Measurements from ENCODE around the gene FAM171A1. TPM values are rescaled to one million over a fixed set of nuclear protein-coding genes. Genes with fewer than 3 reads are reported as not detected.
"Not testable (repeated sequence)": the region's sequence is repeated elsewhere in the genome, so short reads cannot be mapped to it uniquely, and the experiment has no call there.

FAM171A1 gene
- total and polyA plus RNA-seq, 2 experiments from 2014 or later: 24.4 to 29.5 TPM

GRCh38 chr10:15395935-15396334, 24.8 kb upstream of the FAM171A1 start:
- no peaks in the 10 kb centered on the region for H3K9me2 ChIP-seq (replicated peaks; ENCODE audit: insufficient read depth)
- H3K9me3 ChIP-seq (ENCODE audit: low read depth): no peaks in the 10 kb centered on the region
- H3K4me2 ChIP-seq: no peak overlapping the region
- H3K4me1 ChIP-seq (ENCODE audit: insufficient read depth): no peaks in the 10 kb centered on the region
- H3K36me3 ChIP-seq (replicated peaks; ENCODE audit: insufficient read depth, low read depth): no peaks in the 10 kb centered on the region
- no peak overlapping the region for H2AFZ ChIP-seq
- WGBS (ENCODE audit: low lambda C conversion rate, missing lambda C conversion rate): 92% methylated on average over 3 of the region's 3 CpGs
- no peaks in the 10 kb centered on the region for H3K27me3 ChIP-seq
- H3K79me2 ChIP-seq: no peaks in the 10 kb centered on the region
- H3K27ac ChIP-seq: no peak overlapping the region
- H3K4me3 ChIP-seq: no peak overlapping the region
- DNase-seq (ENCODE audit: low spot score): no peak
- H4K20me1 ChIP-seq (ENCODE audit: insufficient read depth, poor library complexity, severe bottlenecking): no peaks in the 10 kb centered on the region
- TF ChIP-seq EZH2 (IDR thresholded peaks at IDR 0.05; ENCODE audit: borderline replicate concordance): no peak
- no peak for TF ChIP-seq EZH2phosphoT487 (IDR thresholded peaks at IDR 0.05; ENCODE audit: low read depth, severe bottlenecking, unreplicated experiment)
- no peak for TF ChIP-seq CTCF (IDR thresholded peaks at IDR 0.05; ENCODE audit: poor library complexity)

- no peaks in the 10 kb centered on the region for H3K9me3 ChIP-seq (ENCODE audit: low read depth)
- no peak for TF ChIP-seq EZH2phosphoT487 (IDR thresholded peaks at IDR 0.05; ENCODE audit: low read depth, severe bottlenecking, unreplicated experiment)
- TF ChIP-seq EZH2 (IDR thresholded peaks at IDR 0.05; ENCODE audit: borderline replicate concordance): no peak
- TF ChIP-seq CTCF (IDR thresholded peaks at IDR 0.05; ENCODE audit: poor library complexity): no peak
- H3K36me3 ChIP-seq (replicated peaks; ENCODE audit: insufficient read depth, low read depth): no peaks in the 10 kb centered on the region
- no peaks in the 10 kb centered on the region for H3K27me3 ChIP-seq
- no peaks in the 10 kb centered on the region for H3K9me2 ChIP-seq (replicated peaks; ENCODE audit: insufficient read depth)
- H3K4me1 ChIP-seq (ENCODE audit: insufficient read depth): no peaks in the 10 kb centered on the region
- no peak overlapping the region for H2AFZ ChIP-seq
- H4K20me1 ChIP-seq (ENCODE audit: insufficient read depth, poor library complexity, severe bottlenecking): no peaks in the 10 kb centered on the region
- DNase-seq (ENCODE audit: low spot score): no peak
- no peak overlapping the region for H3K4me2 ChIP-seq
- no peak overlapping the region for H3K4me3 ChIP-seq
- H3K79me2 ChIP-seq: no peaks in the 10 kb centered on the region
- 82% methylated on average over 4 of the region's 4 CpGs for WGBS (ENCODE audit: low lambda C conversion rate, missing lambda C conversion rate)
- no peak overlapping the region for H3K27ac ChIP-seq
Measured at GRCh38 chr10:15393139-15393825, 22.2 kb upstream of the FAM171A1 start.

- no peak overlapping the region for H2AFZ ChIP-seq
- no peaks in the 10 kb centered on the region for H3K36me3 ChIP-seq (replicated peaks; ENCODE audit: insufficient read depth, low read depth)
- H3K27me3 ChIP-seq: no peaks in the 10 kb centered on the region
- no peaks in the 10 kb centered on the region for H4K20me1 ChIP-seq (ENCODE audit: insufficient read depth, poor library complexity, severe bottlenecking)
- H3K79me2 ChIP-seq: no peaks in the 10 kb centered on the region
- no peaks in the 10 kb centered on the region for H3K9me2 ChIP-seq (replicated peaks; ENCODE audit: insufficient read depth)
- no peak for DNase-seq (ENCODE audit: low spot score)
- H3K9me3 ChIP-seq (ENCODE audit: low read depth): no peaks in the 10 kb centered on the region
- no peak for TF ChIP-seq CTCF (IDR thresholded peaks at IDR 0.05; ENCODE audit: poor library complexity)
- no peak for TF ChIP-seq EZH2 (IDR thresholded peaks at IDR 0.05; ENCODE audit: borderline replicate concordance)
- no peak for TF ChIP-seq EZH2phosphoT487 (IDR thresholded peaks at IDR 0.05; ENCODE audit: low read depth, severe bottlenecking, unreplicated experiment)
- H3K4me3 ChIP-seq: no peak overlapping the region
- no peak overlapping the region for H3K4me2 ChIP-seq
- no peak overlapping the region for H3K27ac ChIP-seq
- no peaks in the 10 kb centered on the region for H3K4me1 ChIP-seq (ENCODE audit: insufficient read depth)
- 90% methylated on average over 5 of the region's 5 CpGs for WGBS (ENCODE audit: low lambda C conversion rate, missing lambda C conversion rate)
Measured at GRCh38 chr10:15391491-15391890, 20.4 kb upstream of the FAM171A1 start.

GRCh38 chr10:15388172-15388571, 17.1 kb upstream of the FAM171A1 start:
- not testable (repeated sequence) for DNase-seq (ENCODE audit: low spot score)

More at GRCh38 chr10:15388172-15388571, 17.1 kb upstream of the FAM171A1 start:
- H4K20me1 ChIP-seq (ENCODE audit: insufficient read depth, poor library complexity, severe bottlenecking); H3K9me3 ChIP-seq (ENCODE audit: low read depth); H3K36me3 ChIP-seq (replicated peaks; ENCODE audit: insufficient read depth, low read depth); H3K4me2 ChIP-seq; H2AFZ ChIP-seq; H3K4me3 ChIP-seq; H3K27ac ChIP-seq; H3K79me2 ChIP-seq; H3K9me2 ChIP-seq (replicated peaks; ENCODE audit: insufficient read depth); H3K27me3 ChIP-seq; H3K4me1 ChIP-seq (ENCODE audit: insufficient read depth): not testable (repeated sequence)
- WGBS (ENCODE audit: low lambda C conversion rate, missing lambda C conversion rate): 99% methylated on average over 7 of the region's 7 CpGs
